Kidney (tissue), 14 donors: ENCODE results near the gene WDFY3. TPM values are rescaled to one million over a fixed set of nuclear protein-coding genes. Genes with fewer than 3 reads are reported as not detected.

Source experiments
- DNase-seq, 5 donors: peaks; one replicate each; pipeline ENCODE4 v3.0.0-alpha.2; 2013 to 2020
- FAIRE-seq: peaks from 2 replicates; lab custom pipeline; 2012; peaks lifted over from hg19 to GRCh38; lab: Jason Lieb, UNC
- H3K27ac ChIP-seq, 2 donors: one replicate each; pipeline ENCODE4 v1.7.0; 2013; ENCODE audit warnings: low read depth in 2 of 2, low read length in 2 of 2, inconsistent platforms in 1 of 2
- H3K27me3 ChIP-seq: one replicate; pipeline ENCODE4 v1.7.1; 2013; ENCODE audit warnings: low read length, inconsistent platforms; ENCODE audit not compliant: control insufficient read depth, insufficient read depth
- H3K36me3 ChIP-seq, 3 donors: one replicate each; pipeline versions ENCODE4 v1.7.0 to v1.7.1; 2013; ENCODE audit warnings: low read length in 3 of 3, control low read depth in 1 of 3, inconsistent platforms in 1 of 3; ENCODE audit not compliant: insufficient read depth in 3 of 3, control insufficient read depth in 2 of 3
- H3K4me1 ChIP-seq, 3 donors: one replicate each; pipeline versions ENCODE4 v1.7.0 to v1.7.1; 2013; ENCODE audit warnings: low read length in 3 of 3, inconsistent platforms in 1 of 3, low read depth in 1 of 3; ENCODE audit not compliant: control insufficient read depth in 2 of 3, insufficient read depth in 2 of 3
- H3K4me3 ChIP-seq, 3 donors: one replicate each; pipeline versions ENCODE4 v1.7.0 to v1.8.1; 2013; ENCODE audit warnings: low read length in 3 of 3, control low read depth in 1 of 3, inconsistent platforms in 1 of 3
- H3K9ac ChIP-seq, 3 donors: one replicate each; pipeline versions ENCODE4 v1.7.0 to v1.7.1; 2013; ENCODE audit warnings: low read length in 3 of 3, control low read depth in 1 of 3, inconsistent platforms in 1 of 3
- H3K9me3 ChIP-seq, 3 donors: one replicate each; pipeline versions ENCODE4 v1.7.0 to v1.7.1; 2013; ENCODE audit warnings: low read length in 3 of 3, control low read depth in 1 of 3, inconsistent platforms in 1 of 3; ENCODE audit not compliant: control insufficient read depth in 2 of 3, insufficient read depth in 1 of 3
- CTCF ChIP-seq: IDR thresholded peaks from 3 replicates; pipeline ENCODE4 v1.5.1; 2012; ENCODE audit warnings: mild to moderate bottlenecking, moderate library complexity, borderline replicate concordance; ENCODE audit not compliant: insufficient read depth; ENCODE audit errors: extremely low read depth
- intact Hi-C: fragments of 100-400 bp; cut with DNase I; formaldehyde crosslinking; loops from one replicate; pipeline ENCODE4 v1.11.1; 2022
- polyA plus RNA-seq: library from polyadenylated mRNA; stranded (reverse); fragments of 350-450 nt; fragmentation: Illumina TruSeq; extraction: RNeasy Lipid Tissue Mini Kit (QIAGEN cat#74804); gene quantifications from one replicate; pipeline ENCODE4 v1.2.3, GENCODE V29; 2014; ENCODE audit warnings: low read depth, low replicate concordance; ENCODE audit not compliant: insufficient read depth
- total RNA-seq: library from RNA; stranded (reverse); fragmentation: NEBNext Ultra II Directional; extraction: Animal tissue kit (Norgen Biotek cat#: 25700); gene quantifications from one replicate; pipeline ENCODE4 v1.2.1, GENCODE V29; 2021
- donor health status: control.
- donor health status: control.
- donor health status: control.
- donor health status: control.
- donor health status: control.
- donor health status: DM: yes; HTN: yes; CAD: no.
- donor health status: Normal renal cell carcinoma (clear cell type).

The WDFY3 gene
- total and polyA plus RNA-seq, 2 donors from 2014 or later = 9.4 to 151 TPM

- DNase-seq = no peak
- H3K27ac ChIP-seq = no peak overlapping the region
- no peak overlapping the region for H3K4me3 ChIP-seq
- intact Hi-C loops = no loop called here
- no peak for TF ChIP-seq CTCF
- H3K9me3 ChIP-seq = no peaks in the 10 kb centered on the region
- no peak overlapping the region for H3K9ac ChIP-seq
- no peaks in the 10 kb centered on the region for H3K36me3 ChIP-seq
- no peak for FAIRE-seq
- no peaks in the 10 kb centered on the region for H3K4me1 ChIP-seq
- H3K27me3 ChIP-seq = no peaks in the 10 kb centered on the region
Measured at GRCh38 chr4:84632092-84632491, 334.4 kb downstream of the WDFY3 start.

GRCh38 chr4:84631573-84631972, 334.9 kb downstream of the WDFY3 start:
- Histone ChIP-seq H3K27ac (no peak overlapping the region), H3K4me3 (no peak overlapping the region), H3K9ac (no peak overlapping the region), H3K36me3 (no peaks in the 10 kb centered on the region), H3K9me3 (no peaks in the 10 kb centered on the region), H3K4me1 (no peaks in the 10 kb centered on the region), H3K27me3 (no peaks in the 10 kb centered on the region)
- intact Hi-C loops = no loop called here
- no peak for DNase-seq
- FAIRE-seq = no peak
- no peak for TF ChIP-seq CTCF

GRCh38 chr4:84626673-84627072, 339.8 kb downstream of the WDFY3 start:
- intact Hi-C loops = no loop called here
- Histone ChIP-seq H3K9me3 (no peaks in the 10 kb centered on the region), H3K36me3 (no peaks in the 10 kb centered on the region), H3K4me3 (no peak overlapping the region), H3K4me1 (no peaks in the 10 kb centered on the region), H3K9ac (no peak overlapping the region), H3K27me3 (no peaks in the 10 kb centered on the region), H3K27ac (no peak overlapping the region)
- DNase-seq (no peak), FAIRE-seq (no peak)
- TF ChIP-seq CTCF = no peak

GRCh38 chr4:84623661-84624060, 342.8 kb downstream of the WDFY3 start:
- DNase-seq (no peak), FAIRE-seq (no peak)
- no peaks in the 10 kb centered on the region for H3K4me1 ChIP-seq
- H3K27me3 ChIP-seq = no peaks in the 10 kb centered on the region
- H3K4me3 ChIP-seq = no peak overlapping the region
- intact Hi-C loops = no loop called here
- no peak overlapping the region for H3K27ac ChIP-seq
- H3K36me3 ChIP-seq = no peaks in the 10 kb centered on the region
- no peak for TF ChIP-seq CTCF
- no peak overlapping the region for H3K9ac ChIP-seq
- H3K9me3 ChIP-seq = no peaks in the 10 kb centered on the region
